Adrenal gland (tissue), 12 donors: ENCODE measurements around the gene DYSF. TPM values are rescaled to one million over a fixed set of nuclear protein-coding genes. Genes with fewer than 3 reads are reported as not detected.

ENCODE experiments used
- DNase-seq, 7 donors: peaks; one replicate each; pipeline ENCODE4 v3.0.0-alpha.2; 2019 to 2020
- H3K27ac ChIP-seq, 5 donors: fragments of 200-600 bp; sonication (generic) in 4 of 5; 1 replicate in 3 of 5; 2 replicates in 2 of 5; pipeline versions ENCODE4 v1.5.1 to v1.8.0; 2016 to 2020; ENCODE audit warnings: mild to moderate bottlenecking in 1 of 5
- H3K27me3 ChIP-seq: fragments of 200-600 bp; 2 replicates; pipeline ENCODE4 v1.8.0; 2021
- H3K36me3 ChIP-seq, 2 donors: fragments of 200-600 bp; replicated peaks in 1 of 2; 1 replicate in 1 of 2; 2 replicates in 1 of 2; pipeline versions ENCODE4 v1.5.1 to v1.8.0; 2018 to 2022
- H3K4me1 ChIP-seq, 2 donors: fragments of 200-600 bp; replicated peaks in 1 of 2; 1 replicate in 1 of 2; 2 replicates in 1 of 2; pipeline versions ENCODE4 v1.5.1 to v1.8.0; 2018 to 2021
- H3K4me3 ChIP-seq, 4 donors: fragments of 200-600 bp; sonication (generic) in 3 of 4; one replicate each; pipeline ENCODE4 v1.5.1; 2016 to 2018
- H3K9me3 ChIP-seq, 3 donors: fragments of 200-600 bp; sonication (generic) in 1 of 3; replicated peaks in 1 of 3; 1 replicate in 2 of 3; 2 replicates in 1 of 3; pipeline versions ENCODE4 v1.5.1 to v1.8.0; 2016 to 2021
- CTCF ChIP-seq, 6 experiments: fragments of 450-650 bp in 4 of 6; fragments of 200-600 bp in 2 of 6; sonication (generic) in 1 of 6; IDR thresholded peaks; 1 replicate in 5 of 6; 2 replicates in 1 of 6; pipeline versions ENCODE4 v1.5.1 to v1.8.0; 2016 to 2021; ENCODE audit warnings: antibody characterized with exemption in 6 of 6, mild to moderate bottlenecking in 2 of 6, moderate library complexity in 1 of 6
- POLR2A ChIP-seq, 2 donors: fragments of 450-650 bp; IDR thresholded peaks; one replicate each; pipeline ENCODE4 v1.6.1; 2017; ENCODE audit warnings: antibody characterized with exemption in 2 of 2, mild to moderate bottlenecking in 2 of 2, moderate library complexity in 1 of 2
- WGBS, 4 donors: extraction: QIAGEN DNeasy Blood & Tissue Kit in 2 of 4; methylation state at CpG; one replicate each; pipeline versions ENCODE4 v1.1.5 to v1.1.7; 2013 to 2017; 5-methylcytosine and 5-hydroxymethylcytosine counted together
- intact Hi-C, 2 donors: fragments of 100-400 bp; cut with DNase I; formaldehyde crosslinking; loops; one replicate each; pipeline versions ENCODE4 v1.14.1 to v1.15.0; 2022 to 2023
- polyA plus RNA-seq, 3 donors: library from polyadenylated mRNA; stranded (reverse); fragments of 200-250 nt in 2 of 3; fragments of 350-450 nt in 1 of 3; fragmentation: Illumina TruSeq in 1 of 3; extraction: RNeasy Lipid Tissue Mini Kit (QIAGEN cat#74804) in 1 of 3; gene quantifications; one replicate each; pipeline ENCODE4 v1.2.3, GENCODE V29; 2013 to 2014
- total RNA-seq, 9 donors: library from RNA; depleted of rRNA in 4 of 9; stranded (reverse); fragments of >200 nt in 4 of 9; fragments of 120-200 nt in 1 of 9; fragmentation: NEBNext Ultra II Directional in 1 of 9; extraction: Animal tissue kit (Norgen Biotek cat#: 25700) in 1 of 9; gene quantifications; one replicate each; pipeline versions ENCODE4 v1.1.0 to v1.2.4, GENCODE V29; 2013 to 2023
- donor health status: healthy with polysubstance abuse.
- donor health status: Bipolar disorder and iron deficiency.
- donor health status: DM: yes; HTN: yes; CAD: no.
- donor health status: DM: no; HTN: no; CAD: no.
- donor health status: DM: no; HTN: no; CAD: no.
- donor health status: DM: yes; HTN: yes; CAD: no.

The DYSF gene
- total and polyA plus RNA-seq, 12 donors: 3.2 to 22.4 (median 15.3) TPM

GRCh38 chr2:71550801-71551630 lies 97.7 kb downstream of the DYSF start:
- no peak overlapping the region for H3K4me3 ChIP-seq
- no peaks in the 10 kb centered on the region for H3K36me3 ChIP-seq
- H3K9me3 ChIP-seq: no peaks in the 10 kb centered on the region
- H3K27ac ChIP-seq: no peak overlapping the region
- intact Hi-C loops: no loop called here
- WGBS, 4 donors: 84 to 91% (median 90%) methylated on average over 7 to 11 of the region's 11 CpGs
- TF ChIP-seq POLR2A (IDR thresholded peaks at IDR 0.05) (no peak), CTCF (IDR thresholded peaks at IDR 0.05) (no peak)
- H3K27me3 ChIP-seq: peaks cover 5% of the 10 kb centered on the region
- no peak for DNase-seq
- H3K4me1 ChIP-seq: no peaks in the 10 kb centered on the region

- Histone ChIP-seq H3K4me1 (no peaks in the 10 kb centered on the region), H3K4me3 (no peak overlapping the region), H3K27ac (no peak overlapping the region), H3K36me3 (no peaks in the 10 kb centered on the region), H3K9me3 (no peaks in the 10 kb centered on the region), H3K27me3 (peaks cover 4% of the 10 kb centered on the region)
- TF ChIP-seq POLR2A (IDR thresholded peaks at IDR 0.05): no peak
- no peak for TF ChIP-seq CTCF (IDR thresholded peaks at IDR 0.05)
- intact Hi-C loops: no loop called here
- DNase-seq: no peak
- 84 to 92% (median 88%) methylated on average over 9 of the region's 9 CpGs for WGBS, 4 donors
Observed at GRCh38 chr2:71551631-71551915, 98.2 kb downstream of the DYSF start.

GRCh38 chr2:71552356-71552755 lies 99.0 kb downstream of the DYSF start:
- no peak overlapping the region for H3K4me3 ChIP-seq
- H3K4me1 ChIP-seq: no peaks in the 10 kb centered on the region
- H3K27ac ChIP-seq: no peak overlapping the region
- intact Hi-C loops: no loop called here
- TF ChIP-seq POLR2A (IDR thresholded peaks at IDR 0.05) (no peak), CTCF (IDR thresholded peaks at IDR 0.05) (no peak)
- no peaks in the 10 kb centered on the region for H3K9me3 ChIP-seq
- DNase-seq: no peak
- no peaks in the 10 kb centered on the region for H3K27me3 ChIP-seq
- no peaks in the 10 kb centered on the region for H3K36me3 ChIP-seq
- 90 to 97% (median 92%) methylated on average over 3 to 6 of the region's 6 CpGs for WGBS, 4 donors

DNA sequence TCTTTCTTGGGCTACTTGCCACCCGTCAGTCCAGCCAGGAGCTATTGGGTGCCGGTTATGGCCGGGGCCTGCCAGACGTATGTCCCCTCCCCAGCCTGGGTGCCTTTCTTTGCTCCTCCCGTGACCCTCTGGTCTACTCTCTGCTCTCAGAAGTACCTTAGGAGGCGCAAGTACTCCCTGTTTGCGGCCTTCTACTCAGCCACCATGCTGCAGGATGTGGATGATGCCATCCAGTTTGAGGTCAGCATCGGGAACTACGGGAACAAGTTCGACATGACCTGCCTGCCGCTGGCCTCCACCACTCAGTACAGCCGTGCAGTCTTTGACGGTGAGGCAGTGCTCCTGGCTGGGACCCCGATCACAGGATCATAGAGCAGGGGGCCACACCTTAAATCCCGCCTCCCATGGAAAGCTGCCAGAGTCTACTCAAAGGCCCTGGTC lies 99.5 kb downstream of the DYSF start:
- Histone ChIP-seq H3K9me3 (no peaks in the 10 kb centered on the region), H3K4me1 (no peaks in the 10 kb centered on the region), H3K27me3 (no peaks in the 10 kb centered on the region), H3K4me3 (no peak overlapping the region), H3K36me3 (no peaks in the 10 kb centered on the region), H3K27ac (no peak overlapping the region)
- no peak for DNase-seq
- 91 to 97% (median 92%) methylated on average over 8 to 15 of the region's 15 CpGs for WGBS, 4 donors
- intact Hi-C loops: no loop called here
- TF ChIP-seq POLR2A (IDR thresholded peaks at IDR 0.05) (no peak), CTCF (IDR thresholded peaks at IDR 0.05) (no peak)
